ENCODE data around the gene HLA-B. TPM values are rescaled to one million over a fixed set of nuclear protein-coding genes. Genes with fewer than 3 reads are reported as not detected.

The HLA-B gene
- total and polyA plus RNA-seq, 2 of the 8 experiments (the other 6 are each of a cell fraction or from before 2014, with no cell fraction given), result 154 to 233 TPM

GRCh38 chr6:31394381-31394780 is 37.4 kb upstream of the HLA-B start:
- no peak for FAIRE-seq
- Histone ChIP-seq H3K23me2 (ENCODE audit: low read depth, low read length) (no peaks in the 10 kb centered on the region), H3K23ac (ENCODE audit: insufficient read length) (no peak overlapping the region), H3K79me1 (ENCODE audit: low read depth, low read length) (no peaks in the 10 kb centered on the region), H2BK12ac (ENCODE audit: low read depth, low read length) (no peak overlapping the region), H2AFZ (ENCODE audit: low read length) (no peak overlapping the region), H3K4ac (replicated peaks; ENCODE audit: insufficient read length, low read depth, low read length) (no peak overlapping the region), H3K4me1 (replicated peaks in 1 of 4; ENCODE audit: control insufficient read depth in 3 of 4, insufficient read depth in 4 of 4, low read length in 3 of 4) (no peaks in the 10 kb centered on the region; a peak in 1 of 7 replicates), H3K9ac (replicated peaks in 1 of 4; ENCODE audit: extremely low read depth in 1 of 4, low read depth in 3 of 4, low read length in 3 of 4) (no peak overlapping the region), H4K20me1 (replicated peaks in 1 of 2; ENCODE audit: control insufficient read depth in 1 of 2, insufficient read depth in 2 of 2, low read length in 2 of 2) (peaks cover 0 to 1% of the 10 kb centered on the region in 2 experiments), H3K14ac (ENCODE audit: insufficient read length) (no peak overlapping the region), H3K27me3 (replicated peaks in 1 of 4; ENCODE audit: control insufficient read depth in 3 of 4, extremely low read depth in 1 of 4, insufficient read depth in 3 of 4, low read length in 3 of 4) (no peaks in the 10 kb centered on the region; a peak in 1 of 7 replicates), H2BK5ac (ENCODE audit: low read depth, low read length) (no peak overlapping the region), H3K36me3 (ENCODE audit: control insufficient read depth in 2 of 4, insufficient read depth in 4 of 4, low read length in 3 of 4) (no peaks in the 10 kb centered on the region), H4K5ac (ENCODE audit: insufficient read length, low read depth, low read length) (no peak overlapping the region), H3K4me3 (ENCODE audit: extremely low read depth in 1 of 4, insufficient read depth in 2 of 4, low read depth in 3 of 4, low read length in 4 of 4) (no peak overlapping the region), H2BK20ac (ENCODE audit: low read length) (no peak overlapping the region), H2BK120ac (replicated peaks; ENCODE audit: low read depth, low read length) (no peak overlapping the region), H3K27ac (ENCODE audit: low read depth, low read length) (no peak overlapping the region), H2AK5ac (ENCODE audit: low read depth, low read length) (no peak overlapping the region), H4K91ac (replicated peaks; ENCODE audit: insufficient read length, low read length) (no peak overlapping the region), H3K56ac (replicated peaks; ENCODE audit: insufficient read length, low read depth, low read length) (no peak overlapping the region), H4K8ac (ENCODE audit: extremely low read depth, insufficient read depth, low read length) (no peak overlapping the region), H3K18ac (ENCODE audit: extremely low read depth, low read length) (no peak overlapping the region), H3K9me3 (ENCODE audit: insufficient read depth in 2 of 2, low read depth in 1 of 2, low read length in 1 of 2) (0 out of 4 replicates have a peak, but pooled peaks cover 0 to 4% of the 10 kb centered on the region in 2 experiments), H2BK15ac (ENCODE audit: low read length) (no peak overlapping the region), H3K4me2 (ENCODE audit: insufficient read depth in 1 of 2, low read depth in 2 of 2, low read length in 2 of 2) (no peak overlapping the region), H3K79me2 (ENCODE audit: control insufficient read depth in 1 of 2, insufficient read depth in 2 of 2, low read length in 2 of 2) (no peaks in the 10 kb centered on the region)
- ChIA-PET CTCF (ENCODE audit: partially characterized antibody) (interaction anchor here (0.7 to 1.6 kb wide), 6 partner anchors 9 to 80 kb away, joined by 3 to 6 read pairs (median 4); partner anchors contain the start of gene MICA), POLR2A (ENCODE audit: partially characterized antibody) (interaction anchor here (0.8 kb wide), 1 partner anchor 48 kb away, joined by 3 read pairs; no protein-coding TSS in a partner anchor)
- TF ChIP-seq SP2 (IDR thresholded peaks at IDR 0.05; ENCODE audit: low read length) (no peak), SP4 (IDR thresholded peaks at IDR 0.05; ENCODE audit: low read length) (no peak)
- TF ChIP-seq, protein P1, sequence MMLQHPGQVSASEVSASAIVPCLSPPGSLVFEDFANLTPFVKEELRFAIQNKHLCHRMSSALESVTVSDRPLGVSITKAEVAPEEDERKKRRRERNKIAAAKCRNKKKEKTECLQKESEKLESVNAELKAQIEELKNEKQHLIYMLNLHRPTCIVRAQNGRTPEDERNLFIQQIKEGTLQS (IDR thresholded peaks at IDR 0.05; ENCODE audit: insufficient read depth, low read depth, low read length), result no peak
- 61% methylated on average over 4 of the region's 4 CpGs; no CpG with 5 or more reads in 1 of the 2 experiments for WGBS, 2 experiments (ENCODE audit: extremely low coverage in 1 of 2, insufficient coverage in 1 of 2, insufficient read length in 1 of 2, insufficient replicate concordance in 2 of 2, low coverage in 1 of 2, low lambda C conversion rate in 2 of 2, missing lambda C conversion rate in 1 of 2)
- no peak for DNase-seq (ENCODE audit: low read depth in 1 of 2, low spot score in 2 of 2)
